ENCODE measurements around the gene PNMA6F. TPM values are rescaled to one million over a fixed set of nuclear protein-coding genes. Genes with fewer than 3 reads are reported as not detected.

Gene PNMA6F
- total RNA-seq, 1 experiment from 2014 or later = not detected

DNA sequence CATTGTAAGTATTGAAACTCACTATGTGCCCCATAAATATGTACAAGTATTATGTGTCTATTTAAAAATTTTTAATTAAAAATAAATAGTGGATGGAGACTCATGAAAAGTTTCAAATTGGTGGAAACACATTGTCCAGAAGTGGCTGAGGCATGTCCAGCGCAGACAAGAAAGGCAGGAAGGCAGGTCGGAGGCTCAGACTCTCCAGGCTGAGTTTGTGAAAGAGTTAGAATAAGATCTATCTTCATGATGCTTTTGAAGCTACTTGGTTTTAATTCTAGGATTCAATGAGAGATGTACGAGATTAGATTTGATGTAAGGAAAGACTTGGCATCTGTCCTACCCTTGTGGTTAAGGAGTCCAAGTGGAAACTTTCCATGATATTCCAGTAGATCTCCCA, 19.8 kb downstream of the PNMA6F start:
- H3K27ac ChIP-seq (ENCODE audit: low read depth, low read length) = no peak overlapping the region
- no peak for DNase-seq (ENCODE audit: low read depth, low spot score)
- H3K4me2 ChIP-seq (ENCODE audit: low read length) = no peak overlapping the region
- peaks cover 13% of the 10 kb centered on the region; the same call in 1 of the 2 replicates for H3K27me3 ChIP-seq (ENCODE audit: insufficient read depth, low read length)
- BruUV-seq (replicated peaks) = no TSS peak
- no peaks in the 10 kb centered on the region for H3K9me3 ChIP-seq (ENCODE audit: control insufficient read depth in 1 of 2, insufficient read depth in 1 of 2, low read depth in 1 of 2, low read length in 2 of 2)
- H3K36me3 ChIP-seq (ENCODE audit: control insufficient read depth in 1 of 2, insufficient read depth in 2 of 2, low read length in 2 of 2) = no peaks in the 10 kb centered on the region
- H3K4me1 ChIP-seq (ENCODE audit: control insufficient read depth in 1 of 2, insufficient read depth in 2 of 2, low read length in 2 of 2) = no peaks in the 10 kb centered on the region
- H3K4me3 ChIP-seq (replicated peaks in 1 of 2; ENCODE audit: low read depth in 1 of 2, low read length in 2 of 2) = no peak overlapping the region
- ChIA-PET RAD21 (ENCODE audit: low non-redundant PET in 1 of 2, low total read pairs in 2 of 2, uncharacterized antibody in 2 of 2, unreplicated experiment in 2 of 2) (no interaction called here), CTCF (no interaction called here), POLR2A (no interaction called here)
- intact Hi-C loops (cut with micrococcal nuclease) = no loop called here
- ATAC-seq = no peak
- H3K79me2 ChIP-seq (ENCODE audit: insufficient read depth, low read length) = no peaks in the 10 kb centered on the region
- H2AFZ ChIP-seq (ENCODE audit: low read depth, low read length, poor library complexity, severe bottlenecking) = no peak overlapping the region
- H3K9ac ChIP-seq (ENCODE audit: low read length) = no peak overlapping the region
- TF ChIP-seq, protein P1, sequence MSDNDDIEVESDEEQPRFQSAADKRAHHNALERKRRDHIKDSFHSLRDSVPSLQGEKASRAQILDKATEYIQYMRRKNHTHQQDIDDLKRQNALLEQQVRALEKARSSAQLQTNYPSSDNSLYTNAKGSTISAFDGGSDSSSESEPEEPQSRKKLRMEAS (IDR thresholded peaks at IDR 0.05) = no peak
- TF ChIP-seq JUND (IDR thresholded peaks at IDR 0.05) = no peak
- no peak for TF ChIP-seq RAD21 (IDR thresholded peaks at IDR 0.05; ENCODE audit: low read depth)
- TF ChIP-seq, protein P2, sequence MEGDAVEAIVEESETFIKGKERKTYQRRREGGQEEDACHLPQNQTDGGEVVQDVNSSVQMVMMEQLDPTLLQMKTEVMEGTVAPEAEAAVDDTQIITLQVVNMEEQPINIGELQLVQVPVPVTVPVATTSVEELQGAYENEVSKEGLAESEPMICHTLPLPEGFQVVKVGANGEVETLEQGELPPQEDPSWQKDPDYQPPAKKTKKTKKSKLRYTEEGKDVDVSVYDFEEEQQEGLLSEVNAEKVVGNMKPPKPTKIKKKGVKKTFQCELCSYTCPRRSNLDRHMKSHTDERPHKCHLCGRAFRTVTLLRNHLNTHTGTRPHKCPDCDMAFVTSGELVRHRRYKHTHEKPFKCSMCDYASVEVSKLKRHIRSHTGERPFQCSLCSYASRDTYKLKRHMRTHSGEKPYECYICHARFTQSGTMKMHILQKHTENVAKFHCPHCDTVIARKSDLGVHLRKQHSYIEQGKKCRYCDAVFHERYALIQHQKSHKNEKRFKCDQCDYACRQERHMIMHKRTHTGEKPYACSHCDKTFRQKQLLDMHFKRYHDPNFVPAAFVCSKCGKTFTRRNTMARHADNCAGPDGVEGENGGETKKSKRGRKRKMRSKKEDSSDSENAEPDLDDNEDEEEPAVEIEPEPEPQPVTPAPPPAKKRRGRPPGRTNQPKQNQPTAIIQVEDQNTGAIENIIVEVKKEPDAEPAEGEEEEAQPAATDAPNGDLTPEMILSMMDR (IDR thresholded peaks at IDR 0.05 in 2 of 3, conservative IDR thresholded peaks at IDR 0.05 in 1 of 3; ENCODE audit: borderline replicate concordance in 1 of 3, insufficient read depth in 1 of 3, low read depth in 2 of 3, low read length in 2 of 3) = no peak
- TF ChIP-seq FOSL1 (IDR thresholded peaks at IDR 0.05; ENCODE audit: low read depth) = no peak
- no peak for TF ChIP-seq SIN3A (IDR thresholded peaks at IDR 0.05; ENCODE audit: low read depth)
- TF ChIP-seq ZNF274 (IDR thresholded peaks at IDR 0.05; ENCODE audit: low read depth, low read length) = no peak
- H4K20me1 ChIP-seq (ENCODE audit: insufficient read depth) = no peaks in the 10 kb centered on the region
- H3K9me2 ChIP-seq (ENCODE audit: insufficient read depth) = no peaks in the 10 kb centered on the region

DNA sequence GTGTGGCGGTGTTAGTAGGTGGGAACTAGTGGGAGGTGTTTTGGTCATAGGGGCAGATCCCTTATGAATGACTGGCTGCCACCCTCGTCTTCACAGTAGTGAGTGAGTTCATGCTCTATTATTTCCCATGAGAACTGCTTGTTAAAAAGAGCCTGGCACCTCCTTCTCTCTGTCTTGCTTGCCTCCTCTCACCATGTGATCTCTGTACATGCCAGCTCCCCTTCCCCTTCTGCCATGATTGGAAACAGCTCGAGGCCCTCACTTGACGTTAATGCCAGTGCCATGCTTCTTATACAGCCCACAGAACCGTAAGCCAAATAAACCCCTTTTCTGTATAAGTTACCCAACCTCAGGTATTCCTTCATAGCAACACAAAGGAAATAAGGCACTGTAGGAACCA, 21.7 kb downstream of the PNMA6F start:
- no peak for TF ChIP-seq SIN3A (IDR thresholded peaks at IDR 0.05; ENCODE audit: low read depth)
- no peak for TF ChIP-seq EGR1 (IDR thresholded peaks at IDR 0.05; ENCODE audit: low read depth)
- TF ChIP-seq EZH2 (IDR thresholded peaks at IDR 0.05) = no peak
- TF ChIP-seq POLR2AphosphoS5 (IDR thresholded peaks at IDR 0.05; ENCODE audit: low read depth, low read length) = no peak
- Histone ChIP-seq H4K20me1 (ENCODE audit: insufficient read depth) (no peaks in the 10 kb centered on the region), H3K9ac (ENCODE audit: low read length) (no peak overlapping the region), H3K27me3 (ENCODE audit: insufficient read depth, low read length) (peaks cover 12% of the 10 kb centered on the region; the same call in 1 of the 2 replicates), H2AFZ (ENCODE audit: low read depth, low read length, poor library complexity, severe bottlenecking) (no peak overlapping the region), H3K4me2 (ENCODE audit: low read length) (no peak overlapping the region), H3K4me1 (ENCODE audit: control insufficient read depth in 1 of 2, insufficient read depth in 2 of 2, low read length in 2 of 2) (no peaks in the 10 kb centered on the region), H3K4me3 (replicated peaks in 1 of 2; ENCODE audit: low read depth in 1 of 2, low read length in 2 of 2) (no peak overlapping the region), H3K79me2 (ENCODE audit: insufficient read depth, low read length) (no peaks in the 10 kb centered on the region), H3K27ac (ENCODE audit: low read depth, low read length) (no peak overlapping the region), H3K9me2 (ENCODE audit: insufficient read depth) (no peaks in the 10 kb centered on the region), H3K9me3 (ENCODE audit: control insufficient read depth in 1 of 2, insufficient read depth in 1 of 2, low read depth in 1 of 2, low read length in 2 of 2) (no peaks in the 10 kb centered on the region), H3K36me3 (ENCODE audit: control insufficient read depth in 1 of 2, insufficient read depth in 2 of 2, low read length in 2 of 2) (no peaks in the 10 kb centered on the region)
- CTCF ChIA-PET = no interaction called here
- intact Hi-C loops (cut with micrococcal nuclease) = no loop called here
- no peak for DNase-seq (ENCODE audit: low read depth, low spot score)
- POLR2A ChIA-PET = no interaction called here
- no peak for ATAC-seq
- no TSS peak for BruUV-seq (replicated peaks)
- RAD21 ChIA-PET (ENCODE audit: low non-redundant PET in 1 of 2, low total read pairs in 2 of 2, uncharacterized antibody in 2 of 2, unreplicated experiment in 2 of 2) = no interaction called here

All from HCT116 (cell line).